IPS-11a (cell line): ENCODE results near the gene AP2B1.

Experiments used
- H3K4me3 ChIP-seq: one replicate; pipeline ENCODE4 v1.5.1; 2013; ENCODE audit warnings: low read depth, low read length, control low read depth

Gene AP2B1

DNA sequence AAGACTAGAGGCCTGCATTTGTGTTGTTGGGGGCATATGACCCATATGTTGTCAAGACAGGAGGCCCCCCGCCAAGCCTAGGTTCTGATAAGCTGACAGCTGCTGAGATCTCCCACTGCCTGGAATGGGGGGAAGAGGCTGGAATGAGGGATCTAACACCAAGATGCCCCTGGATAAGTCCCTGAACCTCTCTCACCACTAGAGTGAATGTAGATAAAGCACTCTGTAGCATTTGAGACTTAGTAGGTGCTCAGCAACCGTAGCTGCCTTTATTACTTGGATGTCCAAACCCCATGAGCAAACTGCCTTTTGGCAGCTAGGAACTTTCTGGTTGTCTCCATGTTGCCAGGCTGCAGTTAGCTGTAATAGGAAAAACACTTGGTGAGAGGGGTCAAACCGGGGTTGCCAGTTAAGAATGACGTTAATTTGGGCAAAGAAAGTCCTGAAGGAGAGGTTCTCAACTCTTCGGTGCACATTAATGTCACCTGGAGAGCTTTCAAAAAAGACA is 139.9 kb downstream of the AP2B1 start:
- H3K4me3 ChIP-seq = no peak overlapping the region

DNA sequence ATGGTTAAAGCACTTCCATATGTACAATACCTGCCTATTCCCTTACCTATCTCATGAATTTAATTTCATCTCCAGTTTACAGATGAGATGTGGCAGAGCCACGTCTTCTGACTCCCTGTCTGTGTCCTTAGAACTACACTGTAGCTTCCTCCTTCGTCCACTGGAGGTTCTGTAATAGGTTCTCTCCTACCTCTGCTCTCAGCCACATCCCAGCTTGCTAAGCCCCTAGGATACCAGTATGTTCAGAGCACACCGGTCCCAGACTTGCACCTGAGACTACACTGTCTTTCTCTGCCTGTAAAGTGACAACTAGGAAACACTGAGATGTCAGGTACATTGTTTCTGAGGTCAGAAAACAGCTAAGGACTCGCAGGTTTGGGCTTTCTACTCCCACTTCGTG is 140.5 kb downstream of the AP2B1 start:
- H3K4me3 ChIP-seq = no peak overlapping the region

DNA sequence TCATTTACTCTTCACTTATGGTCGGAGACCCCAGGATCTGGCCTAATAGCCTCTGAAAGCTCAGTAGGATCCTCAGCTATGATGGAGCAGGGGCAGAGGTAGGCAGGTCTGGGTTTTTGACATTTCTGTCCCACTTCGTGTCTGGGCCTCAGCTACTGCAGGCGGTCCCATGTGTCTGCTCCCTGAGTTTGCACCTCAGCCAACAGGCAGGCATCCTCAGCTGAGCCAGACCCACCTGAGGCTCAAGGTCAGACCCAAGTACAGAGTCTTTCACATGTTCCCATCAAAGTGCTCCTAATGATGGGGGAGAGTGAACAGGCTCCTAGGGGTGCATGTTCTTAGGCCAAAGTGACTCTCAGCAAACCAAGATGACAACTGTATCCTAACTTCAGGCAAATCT is 141.4 kb downstream of the AP2B1 start:
- H3K4me3 ChIP-seq = no peak overlapping the region

DNA sequence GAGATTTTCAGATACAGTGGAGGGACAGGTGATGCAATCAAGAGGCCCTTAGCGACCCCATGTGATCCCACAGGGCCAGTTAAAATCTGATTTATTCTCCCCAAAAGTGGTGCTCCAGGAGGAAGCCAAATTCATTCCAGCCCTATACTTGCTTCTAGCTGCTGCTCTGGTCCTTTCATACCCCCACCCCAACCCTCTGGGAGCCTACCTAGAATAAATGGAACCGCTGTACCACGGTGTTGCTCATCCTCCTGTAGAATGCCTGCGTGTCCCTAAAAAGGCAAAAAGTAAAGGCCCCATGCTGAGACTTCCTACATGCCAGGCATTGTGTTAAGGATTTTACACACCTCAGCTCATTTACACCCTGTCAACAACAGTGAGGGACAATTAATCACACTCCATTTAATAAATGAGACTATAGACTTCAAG is 142.3 kb downstream of the AP2B1 start:
- no peak overlapping the region for H3K4me3 ChIP-seq

DNA sequence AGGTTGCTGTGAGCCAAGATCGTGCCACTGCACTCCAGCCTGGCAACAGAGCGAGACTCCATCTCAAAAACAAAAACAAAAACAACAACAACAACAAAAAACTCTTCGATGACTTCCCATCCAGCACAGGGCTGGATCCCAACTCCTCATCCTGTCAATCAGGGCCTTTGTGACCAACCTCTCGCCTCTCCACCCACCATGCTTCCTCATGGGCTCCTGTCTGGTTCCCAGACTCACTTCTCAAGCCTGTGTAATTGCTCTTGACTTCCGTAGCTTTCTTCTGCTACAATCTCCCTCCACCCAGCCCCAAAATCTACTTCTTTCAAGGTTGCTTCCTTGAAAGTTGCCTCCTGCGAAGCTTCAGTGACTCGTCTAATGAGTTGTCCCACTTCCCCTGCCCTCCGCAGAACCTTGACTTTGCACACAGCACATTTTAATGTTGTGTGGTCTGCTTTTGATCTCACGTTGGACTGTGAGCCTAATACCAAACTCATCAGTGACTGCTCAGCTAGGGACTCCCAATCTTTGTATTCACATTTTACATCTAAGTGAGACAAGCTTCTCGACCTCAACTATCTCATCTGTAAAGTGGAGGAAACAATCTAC is 143.4 kb downstream of the AP2B1 start:
- no peak overlapping the region for H3K4me3 ChIP-seq

DNA sequence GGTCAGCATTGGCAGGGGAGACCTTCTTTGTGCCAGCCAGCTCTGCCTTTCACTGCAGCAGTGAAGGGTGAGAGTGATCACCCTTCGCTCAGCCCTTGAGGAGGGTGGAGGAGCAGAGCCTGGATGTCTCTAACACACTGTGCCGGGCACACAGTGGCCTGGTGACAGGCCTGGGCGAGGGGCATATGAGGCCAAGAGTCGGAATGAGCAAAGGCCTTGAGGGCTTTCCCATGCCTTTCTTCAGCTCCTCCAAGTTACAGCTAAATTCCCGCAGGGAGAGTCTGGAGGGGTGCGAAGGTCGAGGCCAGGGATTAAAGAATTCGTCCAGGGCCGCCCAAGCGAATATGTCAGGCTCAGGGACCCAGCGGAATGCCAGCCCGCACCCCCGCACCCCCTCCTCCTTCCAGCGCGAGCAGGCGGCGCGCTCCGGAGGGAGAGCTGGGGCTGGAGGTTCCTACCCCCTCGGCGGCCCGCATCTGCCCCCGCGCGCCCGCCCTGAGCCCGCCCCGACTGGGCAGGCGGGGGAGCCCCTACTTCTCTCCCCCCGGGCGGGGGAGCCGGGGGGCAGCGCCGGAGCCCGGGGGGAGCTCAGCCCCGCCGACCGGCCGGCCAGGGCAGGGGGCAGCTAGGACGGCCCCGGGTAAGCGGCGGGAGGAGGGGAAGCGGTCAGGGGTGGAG is 144.3 kb downstream of the AP2B1 start, which contains the start of gene RASL10B:
RASL10B (plus strand) TSS at position 401 of the 678 bp plus-strand sequence. CDS start 3,546 bp downstream, outside the sequence.
- H3K4me3 ChIP-seq = peak within 1 kb of the TSS; percentile 56

DNA sequence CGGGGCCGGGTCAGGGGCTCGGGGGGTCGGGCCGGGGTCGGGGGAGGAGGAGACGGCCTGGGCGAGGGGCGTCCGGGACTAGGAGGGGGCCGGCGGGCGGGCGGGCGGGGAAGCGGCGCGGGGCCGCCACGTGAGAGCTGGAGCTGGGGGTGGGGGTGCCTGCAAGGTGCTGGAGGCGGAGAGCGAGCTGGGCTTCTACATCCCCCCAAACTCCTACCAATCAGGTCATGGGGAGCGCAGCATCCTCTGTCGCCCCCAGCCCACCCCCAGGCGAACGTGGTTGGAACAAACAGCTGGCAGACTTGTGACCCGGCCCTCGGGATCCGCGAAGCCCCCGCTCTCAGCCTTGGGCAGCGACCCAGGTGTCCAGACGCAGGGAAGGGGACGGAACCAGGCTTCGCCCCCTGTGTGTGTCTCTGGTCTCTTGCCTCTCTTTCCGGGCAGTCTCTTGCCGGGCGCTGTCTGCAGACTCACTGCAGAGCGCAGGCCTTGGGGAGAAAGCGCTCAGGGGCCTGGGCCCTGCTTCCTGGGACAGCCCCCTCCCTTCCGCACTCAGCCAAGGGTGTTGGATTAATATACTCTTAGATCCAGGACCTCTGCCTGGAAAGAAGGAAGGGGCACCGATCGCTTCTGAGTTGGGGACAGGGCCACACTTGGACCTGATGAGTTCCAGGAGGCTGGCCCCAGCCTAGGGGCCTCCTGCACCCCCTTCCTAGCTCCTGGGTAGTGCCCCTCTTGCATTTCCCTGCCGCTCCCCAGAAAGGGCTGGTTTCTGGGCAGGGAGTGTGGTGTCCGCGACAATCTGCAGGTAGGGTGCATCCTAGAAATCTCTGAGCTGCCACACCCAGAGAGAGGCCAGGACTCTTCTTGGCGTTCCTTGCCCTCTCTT is 145.0 kb downstream of the AP2B1 start:
- peak overlapping the region; percentile 56 for H3K4me3 ChIP-seq

DNA sequence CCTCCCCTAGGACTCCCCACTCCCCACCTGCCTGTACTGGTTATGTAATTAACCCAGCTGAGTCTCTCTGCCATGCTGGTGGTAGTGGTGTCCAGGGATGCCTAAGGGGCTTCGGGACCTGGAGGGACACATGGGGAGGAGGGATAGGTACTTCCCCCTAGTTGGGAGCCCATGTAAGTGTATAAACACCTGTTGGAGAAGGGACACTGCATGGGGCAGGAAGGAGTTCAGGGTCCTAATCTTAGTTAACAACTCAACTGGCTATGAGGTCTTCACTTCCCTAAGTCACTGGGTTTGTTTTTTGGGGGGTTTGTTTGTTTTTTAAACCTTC is 145.6 kb downstream of the AP2B1 start:
- no peak overlapping the region for H3K4me3 ChIP-seq

DNA sequence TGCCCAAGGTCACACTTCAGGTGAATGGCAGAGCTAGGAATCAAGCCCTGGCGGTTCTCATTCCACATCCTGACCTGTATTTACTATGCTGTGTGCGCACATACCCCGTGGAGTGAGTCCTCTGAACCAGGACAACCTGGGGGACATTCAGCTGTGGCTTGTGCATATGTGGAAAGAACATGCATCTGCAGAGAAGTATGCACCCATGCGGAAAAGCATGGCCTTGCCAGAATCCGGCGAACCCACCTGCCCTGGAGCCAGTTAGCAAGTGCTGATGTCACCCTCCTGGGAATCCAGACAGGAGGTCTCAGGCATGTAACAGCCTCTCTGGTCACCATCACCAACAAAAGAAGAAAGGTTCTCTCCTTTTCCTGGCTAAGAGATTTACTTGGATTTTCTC is 146.2 kb downstream of the AP2B1 start:
- no peak overlapping the region for H3K4me3 ChIP-seq

DNA sequence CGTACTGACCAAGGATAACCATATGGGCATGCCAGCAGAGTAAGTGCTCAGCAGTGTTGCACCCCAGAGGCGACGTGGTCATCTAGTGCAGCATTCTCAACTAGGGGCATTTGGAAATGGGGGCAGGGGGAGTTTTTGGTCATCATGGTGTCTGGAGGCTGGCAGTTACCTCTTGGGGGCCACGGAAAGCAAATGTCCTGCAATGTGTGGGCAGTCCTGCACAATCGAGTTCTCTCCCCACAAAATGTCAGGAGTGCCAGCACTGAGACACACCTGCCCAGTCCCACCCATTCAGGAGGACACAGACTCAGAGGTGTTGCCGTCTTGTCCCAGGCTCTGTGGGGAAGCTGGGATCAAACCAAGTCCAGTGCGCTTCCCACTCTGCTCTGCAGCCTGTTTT is 147.3 kb downstream of the AP2B1 start:
- H3K4me3 ChIP-seq = no peak overlapping the region

DNA sequence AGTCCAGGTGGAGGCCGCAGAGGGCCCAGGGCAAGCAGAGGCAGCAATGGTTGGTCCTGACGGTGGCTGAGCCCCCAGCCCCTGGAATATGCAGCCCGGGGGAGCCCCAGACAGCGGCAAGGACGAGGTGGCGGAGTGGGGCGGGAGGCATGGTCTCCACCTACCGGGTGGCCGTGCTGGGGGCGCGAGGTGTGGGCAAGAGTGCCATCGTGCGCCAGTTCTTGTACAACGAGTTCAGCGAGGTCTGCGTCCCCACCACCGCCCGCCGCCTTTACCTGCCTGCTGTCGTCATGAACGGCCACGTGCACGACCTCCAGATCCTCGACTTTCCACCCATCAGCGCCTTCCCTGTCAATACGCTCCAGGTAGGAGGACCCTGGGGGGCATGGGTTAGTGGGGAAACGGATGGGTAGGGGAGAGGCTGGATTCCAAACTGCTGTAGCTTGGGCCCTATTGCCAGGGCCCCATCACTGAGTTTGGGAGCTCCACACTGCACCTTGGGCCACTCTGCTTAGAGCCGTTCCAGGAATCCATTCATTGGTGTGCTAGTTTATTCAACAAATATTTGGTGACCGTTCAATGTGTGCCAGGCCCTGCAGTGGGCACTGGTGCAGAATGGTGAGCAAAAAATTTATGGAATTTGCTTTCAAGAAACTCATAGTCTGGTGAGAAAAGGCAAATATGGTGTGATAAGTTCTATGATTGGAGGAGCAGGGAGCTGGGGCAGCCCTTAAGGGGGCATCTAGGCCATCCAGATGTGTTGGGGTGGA is 148.1 kb downstream of the AP2B1 start:
- no peak overlapping the region for H3K4me3 ChIP-seq

DNA sequence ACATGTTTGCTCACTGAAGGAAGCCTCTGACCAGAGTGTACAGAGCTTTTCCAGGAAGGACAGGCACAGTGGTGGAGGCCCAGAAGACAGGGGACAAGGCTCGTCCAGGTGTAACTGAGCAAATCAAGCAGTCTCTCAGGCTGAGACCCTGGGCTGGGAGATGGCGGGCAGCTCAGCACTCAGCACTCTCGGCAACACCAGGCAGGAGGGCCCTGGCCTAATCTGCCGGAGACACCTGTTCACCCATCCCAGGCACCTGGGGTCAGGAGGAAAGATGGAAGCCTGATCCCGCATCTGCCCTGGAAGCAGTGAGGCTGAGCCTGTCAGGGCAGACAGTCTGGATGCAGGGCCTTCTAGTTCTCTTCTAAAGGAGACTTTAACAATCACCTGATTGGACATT is 149.1 kb downstream of the AP2B1 start:
- H3K4me3 ChIP-seq = no peak overlapping the region

DNA sequence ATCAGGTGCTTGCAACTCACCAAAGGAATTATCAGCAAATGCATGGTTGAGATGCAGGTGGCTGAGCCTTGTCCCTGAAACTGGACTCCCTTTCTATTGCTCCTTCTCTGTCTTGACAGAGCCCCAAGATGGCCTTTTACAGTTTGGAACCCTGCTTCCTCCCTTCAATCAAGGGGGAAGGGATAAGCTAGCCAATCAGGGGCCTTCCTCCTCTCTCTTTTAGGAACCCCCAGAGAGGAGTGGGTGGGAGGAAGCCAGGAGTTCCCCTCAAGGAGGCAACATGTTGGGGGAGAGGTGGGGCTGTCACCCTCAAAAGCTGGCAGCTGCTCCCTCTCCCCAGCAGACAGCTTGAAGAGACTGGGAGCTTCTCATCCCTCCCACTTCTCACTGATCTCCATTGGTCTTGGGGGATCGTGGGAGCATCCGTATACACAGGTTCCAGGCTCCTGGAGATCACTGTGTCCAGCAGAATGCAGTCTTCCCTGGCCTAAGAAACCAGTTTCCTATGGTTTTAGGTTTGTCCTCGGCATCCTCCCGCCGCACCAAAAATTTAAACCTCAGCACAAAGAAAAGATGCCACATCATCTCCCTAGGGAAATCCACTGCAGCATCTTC is 151.5 kb downstream of the AP2B1 start:
- H3K4me3 ChIP-seq = no peak overlapping the region

DNA sequence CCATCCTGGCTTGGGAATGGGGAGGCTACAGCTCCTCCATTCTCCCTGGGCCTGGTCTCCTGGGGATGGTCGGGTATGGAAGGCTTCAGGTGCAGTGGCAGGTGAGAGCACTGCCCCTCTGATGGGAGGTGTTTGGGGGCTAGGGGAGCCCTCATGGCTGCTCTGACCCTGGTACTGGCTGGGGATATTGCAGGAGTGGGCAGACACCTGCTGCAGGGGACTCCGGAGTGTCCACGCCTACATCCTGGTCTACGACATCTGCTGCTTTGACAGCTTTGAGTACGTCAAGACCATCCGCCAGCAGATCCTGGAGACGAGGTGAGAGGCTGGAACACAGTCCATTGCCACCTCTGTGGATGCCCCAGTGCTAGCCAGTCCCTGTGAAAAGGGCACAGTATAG is 153.1 kb downstream of the AP2B1 start:
- no peak overlapping the region for H3K4me3 ChIP-seq

DNA sequence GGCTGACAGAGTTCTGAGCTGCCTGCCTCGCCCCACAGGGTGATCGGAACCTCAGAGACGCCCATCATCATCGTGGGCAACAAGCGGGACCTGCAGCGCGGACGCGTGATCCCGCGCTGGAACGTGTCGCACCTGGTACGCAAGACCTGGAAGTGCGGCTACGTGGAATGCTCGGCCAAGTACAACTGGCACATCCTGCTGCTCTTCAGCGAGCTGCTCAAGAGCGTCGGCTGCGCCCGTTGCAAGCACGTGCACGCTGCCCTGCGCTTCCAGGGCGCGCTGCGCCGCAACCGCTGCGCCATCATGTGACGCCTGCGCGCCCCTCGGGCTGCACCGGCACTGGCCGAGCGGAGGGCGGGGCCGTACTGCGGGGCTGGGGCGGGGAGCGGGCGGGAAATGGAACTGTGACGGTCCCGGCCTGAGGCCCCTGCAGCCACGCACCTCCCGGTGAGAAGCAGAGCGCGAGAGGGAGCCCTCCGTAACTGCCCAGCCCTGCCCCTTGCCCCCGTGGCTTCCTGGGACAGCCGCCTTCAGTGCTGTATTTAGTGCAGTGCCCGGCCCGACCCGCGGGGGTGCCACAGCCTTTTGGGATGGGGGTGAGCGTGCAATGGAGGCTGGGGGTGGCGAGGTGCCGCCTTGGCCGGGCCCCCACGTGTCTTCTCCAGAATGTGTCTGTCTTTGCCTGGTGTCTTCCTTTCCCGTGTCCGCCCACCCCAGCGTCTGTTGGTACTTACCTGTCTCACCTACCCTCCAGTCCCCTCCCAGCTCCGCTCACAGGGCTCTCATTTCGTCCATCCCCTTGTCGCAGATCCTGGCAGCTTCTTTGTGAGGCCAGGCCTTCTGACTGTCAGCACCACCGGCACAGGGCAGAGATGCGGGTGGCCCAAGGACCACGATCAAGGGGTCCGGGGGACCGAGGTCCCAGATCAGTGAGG is 154.1 kb downstream of the AP2B1 start:
- peak overlapping the region; percentile 0 for H3K4me3 ChIP-seq

DNA sequence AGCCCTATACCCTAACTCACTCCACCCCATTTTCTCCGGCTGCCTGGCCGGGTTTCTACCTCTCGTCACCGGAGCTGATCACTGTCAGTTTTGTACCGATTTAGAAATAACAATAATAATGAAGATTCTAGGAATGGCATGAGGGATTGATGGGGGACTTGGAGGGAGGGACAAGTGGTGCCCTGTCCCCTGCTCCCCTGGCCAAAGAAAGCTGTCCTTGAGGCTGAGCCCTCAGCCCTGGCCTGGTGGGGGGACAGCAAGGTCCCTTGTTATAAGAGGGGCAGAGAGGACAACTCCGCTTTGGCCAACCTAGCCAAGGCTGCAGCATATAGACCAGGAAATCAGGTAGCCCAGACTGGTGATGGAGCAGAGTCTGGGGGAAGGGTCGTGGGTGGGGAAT is 155.4 kb downstream of the AP2B1 start:
- H3K4me3 ChIP-seq = no peak overlapping the region

DNA sequence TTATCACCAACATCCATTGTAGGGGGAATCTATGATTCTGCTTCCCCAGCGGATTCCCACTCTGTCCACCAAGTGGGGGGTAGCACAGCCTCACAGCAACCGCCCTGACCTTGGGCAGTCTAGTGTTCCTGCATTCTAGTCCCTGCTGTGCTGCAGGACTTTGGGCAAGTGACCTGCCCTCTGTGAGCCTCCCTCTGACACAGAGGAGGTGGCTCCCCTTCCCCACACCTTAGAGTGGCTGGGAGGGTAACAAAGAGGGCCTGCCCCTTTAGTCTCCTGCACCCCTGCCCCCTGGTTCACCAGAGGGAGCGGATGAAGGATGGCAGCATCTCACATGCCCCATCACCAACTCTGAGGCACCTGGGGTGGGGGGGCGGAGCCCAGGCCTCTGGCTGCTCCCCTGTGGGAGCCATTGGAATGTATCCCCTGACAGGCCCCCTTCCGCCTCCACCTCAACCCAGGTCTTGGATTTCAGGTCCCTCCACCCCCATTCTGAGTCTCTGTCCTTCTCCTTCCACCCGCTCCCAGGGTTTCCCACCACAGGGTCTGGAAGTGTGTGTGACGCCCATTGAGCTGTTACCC is 155.9 kb downstream of the AP2B1 start:
- no peak overlapping the region for H3K4me3 ChIP-seq

DNA sequence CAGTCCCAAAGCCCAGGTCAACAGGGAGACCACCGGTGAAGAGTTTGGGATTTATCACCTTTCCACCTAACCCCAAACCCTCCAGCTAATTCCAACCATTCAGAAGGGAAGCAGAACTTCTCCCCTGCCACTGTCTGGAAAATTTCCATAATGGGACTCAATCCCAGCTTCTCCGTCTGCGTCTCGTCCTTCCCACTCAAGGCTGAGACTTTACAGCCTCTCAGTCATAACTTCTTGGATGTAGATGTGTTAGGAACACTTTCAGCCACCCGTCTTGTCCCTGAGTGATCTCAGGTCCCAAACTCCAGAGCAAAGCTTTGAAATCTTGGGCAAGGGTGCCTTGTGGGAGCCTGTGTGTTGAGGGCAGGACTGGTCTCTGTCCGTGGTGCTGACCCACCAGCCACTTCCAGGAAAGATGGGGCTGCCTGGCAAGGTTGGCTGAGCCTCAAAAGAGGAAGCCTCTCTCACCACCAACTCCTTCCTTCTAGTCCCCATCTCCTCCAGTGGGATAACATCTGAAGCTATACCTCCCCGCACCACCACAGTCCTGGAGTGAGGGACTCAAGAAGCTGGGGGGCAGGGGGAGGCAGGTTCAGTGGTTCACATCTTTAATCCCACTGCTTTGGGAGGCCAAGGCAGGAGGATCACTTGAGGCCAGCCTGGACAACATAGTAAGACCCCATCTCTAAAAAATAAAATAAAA is 156.7 kb downstream of the AP2B1 start:
- no peak overlapping the region for H3K4me3 ChIP-seq
